Measurements from ENCODE around the gene MTTP. TPM values are rescaled to one million over a fixed set of nuclear protein-coding genes. Genes with fewer than 3 reads are reported as not detected.

Gene MTTP
- total RNA-seq, 4 donors from 2014 or later, result 8.3 to 475 (median 299) TPM

GRCh38 chr4:99661907-99662306, 87.3 kb downstream of the MTTP start:
- H3K4me3 ChIP-seq, result no peak overlapping the region
- TF ChIP-seq CTCF (IDR thresholded peaks at IDR 0.05), result no peak
- no peak for TF ChIP-seq POLR2A (IDR thresholded peaks at IDR 0.05)
- H3K27ac ChIP-seq, result no peak overlapping the region
- no peak for DNase-seq
- H3K36me3 ChIP-seq, result no peaks in the 10 kb centered on the region
- H3K4me1 ChIP-seq, result no peaks in the 10 kb centered on the region
- H3K27me3 ChIP-seq, result no peaks in the 10 kb centered on the region
- no peaks in the 10 kb centered on the region for H3K9me3 ChIP-seq

- no peak overlapping the region for H3K4me3 ChIP-seq
- TF ChIP-seq CTCF (IDR thresholded peaks at IDR 0.05) (no peak), POLR2A (IDR thresholded peaks at IDR 0.05) (no peak)
Observed at GRCh38 chr4:99664716-99665115, 90.1 kb downstream of the MTTP start.

GRCh38 chr4:99665983-99666382, 91.4 kb downstream of the MTTP start:
- Histone ChIP-seq H3K4me3 (no peak overlapping the region), H3K27ac (no peak overlapping the region), H3K9me3 (no peaks in the 10 kb centered on the region), H3K27me3 (no peaks in the 10 kb centered on the region), H3K36me3 (no peaks in the 10 kb centered on the region), H3K4me1 (no peaks in the 10 kb centered on the region)
- DNase-seq, result no peak
- TF ChIP-seq CTCF (IDR thresholded peaks at IDR 0.05) (no peak), POLR2A (IDR thresholded peaks at IDR 0.05) (no peak)

More at GRCh38 chr4:99664716-99665115, 90.1 kb downstream of the MTTP start:
- no peaks in the 10 kb centered on the region for H3K9me3 ChIP-seq
- no peaks in the 10 kb centered on the region for H3K4me1 ChIP-seq
- H3K27me3 ChIP-seq, result no peaks in the 10 kb centered on the region
- no peak for DNase-seq
- H3K36me3 ChIP-seq, result no peaks in the 10 kb centered on the region
- no peak overlapping the region for H3K27ac ChIP-seq

- Histone ChIP-seq H3K4me1 (no peaks in the 10 kb centered on the region), H3K9me3 (no peaks in the 10 kb centered on the region), H3K4me3 (no peak overlapping the region), H3K27ac (no peak overlapping the region), H3K36me3 (no peaks in the 10 kb centered on the region), H3K27me3 (no peaks in the 10 kb centered on the region)
- DNase-seq, result no peak
- TF ChIP-seq CTCF (IDR thresholded peaks at IDR 0.05), result no peak
- no peak for TF ChIP-seq POLR2A (IDR thresholded peaks at IDR 0.05)
Observed at GRCh38 chr4:99668472-99668871, 93.8 kb downstream of the MTTP start.

GRCh38 chr4:99669084-99669483, 94.5 kb downstream of the MTTP start:
- Histone ChIP-seq H3K27me3 (no peaks in the 10 kb centered on the region), H3K4me1 (no peaks in the 10 kb centered on the region), H3K4me3 (no peak overlapping the region), H3K9me3 (no peaks in the 10 kb centered on the region), H3K36me3 (no peaks in the 10 kb centered on the region), H3K27ac (no peak overlapping the region)
- no peak for TF ChIP-seq POLR2A (IDR thresholded peaks at IDR 0.05)
- no peak for TF ChIP-seq CTCF (IDR thresholded peaks at IDR 0.05)
- DNase-seq, result no peak
